ENCODE results near the gene ARL8A. TPM values are rescaled to one million over a fixed set of nuclear protein-coding genes. Genes with fewer than 3 reads are reported as not detected.

Gene ARL8A
- total and polyA plus RNA-seq, 2 of the 4 experiments (the other 2 are of a cell fraction): 18.1 to 30.7 TPM

GRCh38 chr1:202090994-202091393 is 53.5 kb downstream of the ARL8A start:
- Histone ChIP-seq H2BK20ac (ENCODE audit: low read depth, low read length) (no peak overlapping the region), H3K56ac (ENCODE audit: extremely low read depth, insufficient read depth, low read length) (no peak overlapping the region), H3K9me1 (ENCODE audit: insufficient read depth, low read length) (0 out of 2 replicates have a peak, but pooled peaks cover 3% of the 10 kb centered on the region), H3K9ac (ENCODE audit: low read depth, low read length) (no peak overlapping the region), H3K23ac (ENCODE audit: low read depth, low read length) (no peak overlapping the region), H2AFZ (replicated peaks; ENCODE audit: low read length, poor library complexity) (no peak overlapping the region), H3K36me3 (ENCODE audit: control insufficient read depth, insufficient read depth, low read length) (no peaks in the 10 kb centered on the region), H3K4me2 (ENCODE audit: low read depth, low read length) (no peak overlapping the region), H3K4me1 (ENCODE audit: control insufficient read depth, insufficient read depth, low read length) (peaks cover 2% of the 10 kb centered on the region; the same call in 1 of the 2 replicates), H3K14ac (replicated peaks; ENCODE audit: low read depth, low read length) (no peak overlapping the region), H3K27ac (ENCODE audit: insufficient read depth, low read length) (no peak overlapping the region), H4K91ac (ENCODE audit: insufficient read depth, low read depth, low read length) (no peak overlapping the region), H3K9me3 (ENCODE audit: control insufficient read depth, insufficient read depth, low read length) (no peaks in the 10 kb centered on the region), H4K8ac (ENCODE audit: low read depth in 2 of 2, low read length in 2 of 2) (no peak overlapping the region), H4K20me1 (ENCODE audit: insufficient read depth, low read length) (no peaks in the 10 kb centered on the region), H2BK15ac (ENCODE audit: low read depth, low read length) (no peak overlapping the region), H3K79me1 (ENCODE audit: low read depth in 1 of 2, low read length in 2 of 2) (no peaks in the 10 kb centered on the region), H4K5ac (ENCODE audit: low read depth, low read length) (no peak overlapping the region), H3K4ac (ENCODE audit: low read depth, low read length) (no peak overlapping the region), H3K4me3 (ENCODE audit: insufficient read depth, low read depth, low read length) (no peak overlapping the region), H2AK9ac (replicated peaks; ENCODE audit: low read depth, low read length, poor library complexity) (no peak overlapping the region), H3K18ac (ENCODE audit: low read depth, low read length) (no peak overlapping the region), H2BK120ac (ENCODE audit: low read depth, low read length) (no peak overlapping the region), H2AK5ac (ENCODE audit: low read depth, low read length) (no peak overlapping the region), H3K27me3 (ENCODE audit: control insufficient read depth, insufficient read depth, low read length) (peaks cover 21% of the 10 kb centered on the region), H2BK5ac (ENCODE audit: low read depth, low read length, poor library complexity, severe bottlenecking) (no peak overlapping the region)
- CTCF ChIA-PET: no interaction called here
- dilution Hi-C loops (cut with HindIII; ENCODE audit: low sequenced_read_pairs, unreplicated experiment): no loop called here
- TF ChIP-seq RFX5 (IDR thresholded peaks at IDR 0.05; ENCODE audit: low read depth, low read length) (no peak), CEBPB (IDR thresholded peaks at IDR 0.05; ENCODE audit: low read depth, low read length) (no peak), MAFK (IDR thresholded peaks at IDR 0.05; ENCODE audit: low read depth, low read length) (no peak), CHD1 (IDR thresholded peaks at IDR 0.05; ENCODE audit: low read depth, low read length) (no peak), USF2 (IDR thresholded peaks at IDR 0.05; ENCODE audit: low read depth, low read length) (no peak), MAZ (IDR thresholded peaks at IDR 0.05; ENCODE audit: borderline replicate concordance, low read depth, low read length) (no peak), SMC3 (IDR thresholded peaks at IDR 0.05; ENCODE audit: low read depth, low read length) (no peak), FOS (IDR thresholded peaks at IDR 0.05; ENCODE audit: low read depth, low read length) (no peak), RAD21 (IDR thresholded peaks at IDR 0.05; ENCODE audit: low read length) (no peak)
- in situ Hi-C loops (cut with MboI; ENCODE audit: low sequenced_read_pairs): no loop called here
- POLR2A ChIA-PET (ENCODE audit: unreplicated experiment): no interaction called here
- no peak for DNase-seq
- intact Hi-C loops (cut with micrococcal nuclease): no loop called here
- WGBS, 2 experiments (ENCODE audit: extremely low coverage in 2 of 2, insufficient read length in 1 of 2): 100% methylated on average over 2 of the region's 3 CpGs; no CpG with 5 or more reads in 1 of the 2 experiments
- ATAC-seq (ENCODE audit: low read depth): no peak
- BruUV-seq (replicated peaks): no TSS peak

Data from IMR-90 (cell line).